Stimulated activated CD8-positive, alpha-beta memory T cell treated with anti-CD3 and anti-CD28 coated beads, Interleukin-2, amount 100 ng/mL, for 48 hours (primary cell): Measurements from ENCODE around the gene C1QTNF1.

Experiments used
- DNase-seq, 2 donors: peaks; one replicate each; pipeline ENCODE4 v3.0.0-alpha.2; 2020; ENCODE audit warnings: low read depth in 2 of 2

C1QTNF1 gene

DNA sequence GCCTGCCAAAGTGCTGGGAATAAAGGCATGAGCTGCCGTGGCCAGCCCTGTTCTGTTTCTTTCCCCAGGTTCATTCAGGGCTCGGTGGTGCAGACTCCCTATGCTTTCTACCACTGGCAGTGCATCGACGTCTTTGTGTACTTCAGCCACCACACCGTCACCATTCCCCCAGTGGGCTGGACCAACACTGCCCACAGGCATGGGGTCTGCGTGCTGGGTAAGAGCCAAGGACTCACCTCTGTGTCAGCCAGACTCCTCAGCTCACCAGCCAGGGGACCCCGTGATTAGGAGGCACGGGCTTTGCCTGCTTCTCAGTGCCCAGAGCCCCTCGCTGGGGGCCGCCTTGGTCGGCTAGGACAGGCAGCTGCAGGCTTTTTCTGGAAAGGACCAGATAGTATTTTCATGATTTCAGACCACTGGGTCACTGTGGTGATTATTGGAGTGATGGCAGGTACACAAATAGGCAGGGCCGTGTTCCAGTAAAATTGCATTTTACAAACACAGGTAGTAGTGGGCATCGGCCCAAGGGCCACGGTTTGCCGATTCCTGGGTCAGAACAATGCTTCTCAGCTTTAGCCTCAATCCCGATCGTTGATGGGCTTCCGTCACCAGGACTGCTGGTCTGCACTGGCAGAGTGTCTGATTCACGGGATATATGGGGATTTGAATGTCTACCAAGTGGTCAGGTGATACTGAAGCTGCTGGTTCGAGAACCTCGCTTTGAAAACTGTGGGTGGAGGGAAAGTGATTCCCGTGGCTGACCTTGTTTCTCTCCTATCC lies 55.6 kb downstream of the C1QTNF1 start:
- no peak for DNase-seq

GRCh38 chr17:79080349-79080748 lies 56.4 kb downstream of the C1QTNF1 start:
- no peak for DNase-seq

DNA sequence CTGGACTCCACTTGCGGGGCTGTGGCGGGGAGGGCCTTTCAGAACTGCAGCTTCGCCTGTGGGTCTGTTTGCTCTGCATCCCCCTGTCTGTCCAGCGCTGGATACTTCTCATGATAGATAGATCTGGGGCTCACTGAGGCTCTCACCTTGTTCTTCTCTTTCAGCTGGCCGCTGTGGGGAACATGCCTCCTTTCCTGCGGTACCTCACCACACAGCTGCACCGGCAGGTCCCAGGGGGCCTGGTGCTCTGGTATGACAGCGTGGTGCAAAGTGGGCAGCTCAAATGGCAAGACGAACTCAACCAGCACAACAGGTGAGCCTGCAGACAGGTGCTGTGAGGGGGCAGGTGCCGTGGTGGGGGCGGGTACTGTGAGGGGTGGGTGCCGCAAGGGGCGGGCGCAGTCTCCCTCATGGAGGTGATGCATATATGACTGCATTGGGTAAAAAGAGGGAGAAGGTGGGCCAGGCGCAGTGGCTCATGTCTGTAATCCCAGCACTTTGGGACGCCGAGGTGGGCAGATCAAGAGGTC lies 56.9 kb downstream of the C1QTNF1 start:
- DNase-seq: no peak

GRCh38 chr17:79081571-79082276 lies 57.8 kb downstream of the C1QTNF1 start:
- DNase-seq: no peak

DNA sequence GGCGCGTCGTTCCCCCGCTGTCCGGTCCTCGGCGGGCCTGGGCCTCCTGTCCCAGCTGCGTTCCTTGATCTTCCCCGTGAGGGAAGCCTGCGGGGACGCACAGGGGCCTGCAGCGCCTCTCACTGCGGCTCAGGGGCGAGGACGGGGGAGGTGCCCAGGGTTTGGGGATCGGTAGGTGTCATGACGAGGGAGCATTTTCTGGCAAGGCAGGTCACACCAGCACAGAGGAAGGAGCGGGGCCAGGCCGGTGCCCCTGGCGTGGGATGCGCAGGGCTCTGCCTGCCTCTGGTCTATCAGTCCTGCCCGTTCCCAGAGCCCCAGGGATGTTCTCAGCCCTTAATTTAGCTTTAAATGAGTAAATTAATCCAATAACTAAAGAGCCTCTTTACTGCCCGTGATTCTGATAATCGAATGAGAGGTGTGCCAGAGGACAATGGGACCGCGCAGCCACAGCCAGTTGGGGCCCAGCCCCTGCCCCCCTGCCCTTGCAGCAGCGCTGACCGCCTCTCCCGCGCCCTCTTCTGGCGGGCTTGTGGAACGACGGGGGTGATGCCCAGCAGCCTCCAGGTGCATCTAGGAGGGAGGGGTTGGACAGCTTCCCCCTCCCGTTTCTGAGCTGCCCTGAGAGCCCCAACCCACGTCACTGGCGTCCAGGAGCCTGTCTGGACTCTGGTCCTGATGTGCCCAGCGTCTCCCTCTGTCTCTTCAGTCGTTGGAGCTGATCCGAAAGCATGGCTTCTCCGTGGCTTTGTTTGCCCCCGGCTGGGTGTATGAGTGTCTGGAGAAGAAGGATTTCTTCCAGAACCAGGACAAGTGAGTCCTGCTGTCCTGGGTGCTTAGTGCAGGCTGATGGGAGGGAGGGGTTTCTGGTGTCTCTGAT lies 58.6 kb downstream of the C1QTNF1 start:
- DNase-seq: peak; percentile 25 to 39

GRCh38 chr17:79083191-79083971 lies 59.4 kb downstream of the C1QTNF1 start:
- no peak for DNase-seq

GRCh38 chr17:79084291-79085153 lies 60.6 kb downstream of the C1QTNF1 start:
- DNase-seq: no peak

DNA sequence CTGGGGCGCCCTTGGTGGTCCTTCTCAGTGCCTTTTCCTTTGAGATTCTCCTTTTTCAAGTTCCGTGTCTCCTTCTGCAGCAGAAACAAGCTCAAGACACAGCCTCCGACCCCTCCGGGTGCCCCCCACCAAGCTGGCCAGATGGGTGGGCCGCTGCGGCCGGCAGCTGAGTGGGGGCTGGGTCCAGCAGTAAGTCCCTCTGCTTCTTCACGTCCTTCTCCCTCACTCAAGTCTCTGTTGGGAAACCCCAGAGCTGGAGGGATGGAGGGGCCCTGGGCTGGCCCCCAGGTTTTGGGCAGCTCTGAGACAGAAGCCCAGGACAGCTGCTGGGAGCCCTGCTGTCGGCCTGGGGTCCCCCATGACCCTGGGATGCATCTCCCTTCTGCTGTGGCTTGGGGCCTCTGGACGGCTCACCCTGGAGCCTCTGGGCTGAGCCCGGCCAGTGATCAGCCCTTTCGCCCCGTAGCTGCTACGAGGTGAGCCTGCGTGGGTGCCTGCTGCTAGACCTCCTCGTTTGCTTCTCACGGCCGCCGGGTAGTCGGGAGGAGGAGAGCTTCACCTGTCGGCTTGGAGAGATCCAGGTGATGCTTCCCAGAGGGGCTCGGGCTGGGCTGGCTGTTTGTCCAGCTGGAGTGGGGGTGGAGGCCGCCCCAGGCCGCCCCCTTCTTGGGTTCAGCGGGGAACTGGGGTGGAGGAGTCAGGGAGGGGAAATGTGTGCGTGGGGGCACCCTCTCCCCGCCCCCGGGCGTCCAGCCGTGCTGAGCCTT lies 61.4 kb downstream of the C1QTNF1 start:
- no peak for DNase-seq

GRCh38 chr17:79085921-79086551 lies 62.1 kb downstream of the C1QTNF1 start:
- no peak for DNase-seq

- no peak for DNase-seq
Observed at GRCh38 chr17:79086609-79087427, 62.8 kb downstream of the C1QTNF1 start.

GRCh38 chr17:79087428-79088143 lies 63.6 kb downstream of the C1QTNF1 start:
- peak; percentile 34 to 63 for DNase-seq

DNA sequence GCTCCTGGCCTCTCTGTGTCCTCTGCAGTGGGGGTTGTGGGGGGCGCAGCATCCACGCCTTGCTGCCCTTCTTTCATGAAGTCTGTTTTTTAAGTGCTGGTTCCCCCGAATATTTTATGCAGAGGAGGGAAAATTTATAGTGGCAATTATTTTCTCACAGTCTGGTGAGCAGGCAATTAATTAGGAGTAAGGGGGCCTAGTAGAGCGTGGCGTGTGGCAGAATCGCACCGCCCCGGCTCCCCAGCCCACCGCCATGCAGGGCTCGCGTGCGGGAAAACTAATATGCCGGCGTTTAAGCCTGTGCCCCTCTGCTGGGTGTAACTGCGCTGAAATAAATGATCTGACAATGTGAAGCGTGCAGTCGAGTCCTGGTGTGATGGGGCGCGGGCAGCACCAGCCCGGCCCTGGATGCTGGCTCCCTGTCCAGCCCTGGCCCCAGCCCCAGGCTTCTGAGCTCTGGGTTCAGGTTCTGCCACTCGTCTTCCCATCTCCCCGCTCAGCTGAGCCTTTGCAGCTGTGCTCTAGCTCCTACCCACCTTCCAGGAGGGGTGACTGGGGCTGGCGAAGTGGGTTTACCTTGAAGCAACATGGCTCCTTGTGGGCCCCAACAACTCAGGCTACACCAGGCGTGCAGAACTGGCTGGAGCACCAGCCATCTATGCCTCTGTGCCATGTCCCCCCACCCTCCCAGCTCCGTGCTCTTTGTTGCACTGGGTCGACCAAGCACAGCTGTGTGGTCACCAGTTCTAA lies 64.5 kb downstream of the C1QTNF1 start:
- DNase-seq: no peak

- DNase-seq: no peak
Observed at GRCh38 chr17:79088997-79089328, 65.0 kb downstream of the C1QTNF1 start.

GRCh38 chr17:79089720-79090442 lies 65.9 kb downstream of the C1QTNF1 start:
- DNase-seq: no peak

DNA sequence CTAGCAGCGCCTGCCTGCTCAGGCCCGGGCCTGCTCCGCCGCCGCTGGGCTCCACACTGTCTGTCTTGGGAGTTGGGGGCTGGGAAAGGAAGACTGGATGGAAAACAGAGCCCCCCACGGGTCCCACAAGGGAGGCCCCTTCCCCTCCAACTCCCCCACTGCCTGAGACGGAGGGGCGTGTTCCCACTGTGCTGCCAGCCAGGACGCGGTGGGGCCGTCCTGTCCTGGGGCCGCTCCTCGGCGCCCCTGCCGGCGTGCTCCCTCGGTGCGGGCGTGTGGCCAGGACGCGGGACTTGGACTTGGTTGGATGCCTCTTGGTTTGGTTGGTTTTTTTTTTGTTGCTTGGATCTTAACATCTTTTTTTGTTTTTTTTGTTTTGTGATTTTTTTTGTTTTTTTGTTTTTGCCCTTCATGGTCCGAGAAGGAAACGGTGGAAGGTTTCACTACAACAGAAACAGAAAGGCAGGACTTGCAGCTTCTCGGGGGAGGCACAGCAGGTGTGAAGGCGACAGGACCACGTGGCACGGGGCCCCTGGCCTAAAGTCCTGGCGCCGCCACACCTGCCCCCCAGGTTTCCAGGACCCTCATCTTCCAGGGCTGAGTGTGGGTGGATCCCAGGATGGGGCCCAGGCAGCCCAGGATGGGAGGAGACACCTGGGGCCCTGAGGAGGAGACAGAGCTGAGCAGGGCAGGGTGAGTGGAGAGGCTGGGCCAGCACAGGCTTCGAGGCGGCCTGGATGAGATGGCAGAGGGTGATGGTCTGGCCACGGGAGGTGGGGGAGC lies 66.7 kb downstream of the C1QTNF1 start:
- no peak for DNase-seq
